RCC 7860 (cell line): Measurements from ENCODE around the gene FLG.
"Not testable (repeated sequence)": the region's sequence is repeated elsewhere in the genome, so short reads cannot be mapped to it uniquely, and the experiment has no call there.

Experiments used
- DNase-seq: peaks from one replicate; pipeline ENCODE4 v3.0.0-alpha.2; 2015; ENCODE audit warnings: low spot score
- FAIRE-seq: peaks from 2 replicates; lab custom pipeline; 2012; peaks lifted over from hg19 to GRCh38; lab: Jason Lieb, UNC

FLG gene

DNA sequence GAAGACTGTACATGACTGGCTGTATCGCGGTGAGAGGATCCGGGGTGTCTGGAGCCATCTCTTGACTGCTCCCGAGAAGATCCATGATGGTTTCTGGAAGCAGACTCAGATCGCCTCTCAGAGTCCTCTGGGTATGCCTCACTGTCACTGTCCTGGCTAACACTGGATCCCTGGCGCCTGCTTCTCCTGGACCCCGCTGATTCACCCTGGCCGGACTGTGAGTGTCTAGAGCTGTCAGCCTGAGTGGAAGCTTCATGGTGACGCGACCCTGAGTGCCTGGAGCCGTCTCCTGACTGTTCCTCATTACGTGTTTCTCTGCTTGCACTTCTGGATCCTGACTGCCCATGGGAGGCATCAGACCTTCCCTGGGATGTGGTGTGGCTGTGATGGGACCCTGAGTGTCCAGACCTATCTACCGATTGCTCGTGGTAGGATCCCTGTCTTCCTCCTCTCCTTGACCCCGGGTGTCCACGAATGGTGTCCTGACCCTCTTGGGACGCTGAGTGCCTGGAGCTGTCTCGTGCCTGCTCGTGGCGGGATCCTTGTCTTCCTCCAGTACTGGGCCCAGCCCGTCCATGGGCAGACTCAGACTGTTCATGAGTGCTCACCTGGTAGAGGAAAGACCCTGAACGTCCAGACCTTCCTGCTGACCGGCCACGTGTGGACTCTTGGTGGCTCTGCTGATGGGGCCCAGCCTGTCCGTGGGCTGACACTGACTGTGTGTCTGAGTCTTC, 21.7 kb downstream of the FLG start:
- not testable (repeated sequence) for DNase-seq, FAIRE-seq

DNA sequence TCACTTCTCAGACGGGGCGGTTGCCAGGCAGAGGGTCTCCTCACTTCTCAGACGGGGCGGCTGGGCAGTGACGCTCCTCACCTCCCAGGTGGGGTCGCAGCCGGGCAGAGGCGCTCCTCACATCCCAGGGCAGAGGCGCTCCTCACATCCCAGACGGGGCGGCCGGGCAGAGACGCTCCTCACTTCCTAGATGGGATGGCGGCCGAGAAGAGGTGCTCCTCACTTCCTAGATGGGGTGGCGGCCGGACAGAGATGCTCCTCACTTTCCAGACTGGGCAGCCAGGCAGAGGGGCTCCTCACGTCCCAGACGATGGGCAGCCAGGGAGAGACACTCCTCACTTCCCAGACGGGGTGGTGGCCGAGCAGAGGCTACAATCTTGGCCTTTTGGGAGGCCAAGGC, 68.6 kb downstream of the FLG start:
- DNase-seq, FAIRE-seq: not testable (repeated sequence)
